Endothelial cell of umbilical vein (primary cell): Measurements from ENCODE around the gene ERLEC1. TPM values are rescaled to one million over a fixed set of nuclear protein-coding genes. Genes with fewer than 3 reads are reported as not detected.

ENCODE experiments used
- BruUV-seq: library from RNA; stranded (reverse); fragments of 400-500 nt; replicated peaks from 2 replicates; lab custom pipeline; 2021; lab: Mats Ljungman, UMichigan
- CTCF ChIA-PET: fragments of 300-600, 350-600 bp; sonication (Branson Sonifier 250); formaldehyde crosslinking; loops from one replicate; lab custom pipeline; 2021; ENCODE audit warnings: antibody characterized with exemption, inconsistent platforms; lab: Charles Lee
- POLR2A ChIA-PET: fragments of 300-600, 350-600 bp; sonication (Branson Sonifier 250); formaldehyde crosslinking; loops from one replicate; lab custom pipeline; 2021; ENCODE audit warnings: antibody characterized with exemption, inconsistent platforms; lab: Charles Lee
- DNase-seq: peaks from one replicate; pipeline ENCODE4 v3.0.0-alpha.2; 2011; ENCODE audit warnings: low read depth, low spot score
- FAIRE-seq: peaks from 2 replicates; lab custom pipeline; 2011; peaks lifted over from hg19 to GRCh38; lab: Jason Lieb, UNC
- H2AFZ ChIP-seq: 2 replicates; pipeline ENCODE4 v1.6.0; 2012; ENCODE audit warnings: low read depth, low read length, control low read depth, inconsistent platforms
- H3K27ac ChIP-seq: 2 replicates; pipeline ENCODE4 v1.5.1; 2011; ENCODE audit warnings: low read depth, mild to moderate bottlenecking, control low read depth, low read length, moderate library complexity; ENCODE audit not compliant: insufficient read depth
- H3K27me3 ChIP-seq, 2 experiments: 2 replicates each; pipeline versions ENCODE4 v1.6.0 to v1.6.1; 2011; ENCODE audit warnings: low read length in 2 of 2, mixed read lengths in 1 of 2; ENCODE audit not compliant: control insufficient read depth in 2 of 2, insufficient read depth in 2 of 2
- H3K36me3 ChIP-seq, 2 experiments: 2 replicates in 1 of 2; 3 replicates in 1 of 2; pipeline ENCODE4 v1.5.1; 2011; ENCODE audit warnings: low read length in 2 of 2, mild to moderate bottlenecking in 1 of 2, moderate library complexity in 1 of 2; ENCODE audit not compliant: control insufficient read depth in 2 of 2, insufficient read depth in 2 of 2; ENCODE audit errors: extremely low read depth in 1 of 2
- H3K4me1 ChIP-seq: 3 replicates; pipeline ENCODE4 v1.5.1; 2011; ENCODE audit warnings: mild to moderate bottlenecking, low read length; ENCODE audit not compliant: control insufficient read depth, insufficient read depth; ENCODE audit errors: extremely low read depth
- H3K4me2 ChIP-seq: 2 replicates; pipeline ENCODE4 v1.6.1; 2011; ENCODE audit warnings: low read length, control low read depth, mixed read lengths; ENCODE audit not compliant: insufficient read depth
- H3K4me3 ChIP-seq, 3 experiments: fragments of 200-600 bp in 1 of 3; sonication (generic), shearing (Covaris generic) in 1 of 3; replicated peaks in 1 of 3; 2 replicates each; pipeline ENCODE4 v1.5.1; 2011 to 2016; ENCODE audit warnings: control low read depth in 3 of 3, low read length in 3 of 3, mild to moderate bottlenecking in 2 of 3, inconsistent platforms in 1 of 3, low read depth in 1 of 3, moderate library complexity in 1 of 3; ENCODE audit not compliant: insufficient read depth in 1 of 3
- H3K79me2 ChIP-seq: 2 replicates; pipeline ENCODE4 v1.6.0; 2012; ENCODE audit warnings: low read length, inconsistent platforms; ENCODE audit not compliant: control insufficient read depth, insufficient read depth
- H3K9ac ChIP-seq: replicated peaks from 2 replicates; pipeline ENCODE3; 2011; ENCODE audit warnings: low read length, control low read depth; ENCODE audit not compliant: insufficient read depth; ENCODE audit errors: extremely low read depth
- H3K9me1 ChIP-seq: replicated peaks from 3 replicates; pipeline ENCODE4 v1.6.0; 2011; ENCODE audit warnings: mild to moderate bottlenecking, low read length; ENCODE audit not compliant: control insufficient read depth, insufficient read depth; ENCODE audit errors: extremely low read depth
- H3K9me3 ChIP-seq: replicated peaks from 2 replicates; pipeline ENCODE4 v1.5.1; 2012; ENCODE audit warnings: low read length, inconsistent platforms; ENCODE audit not compliant: control insufficient read depth, insufficient read depth
- H4K20me1 ChIP-seq: replicated peaks from 2 replicates; pipeline ENCODE3; 2011; ENCODE audit warnings: mild to moderate bottlenecking, low read length; ENCODE audit not compliant: control insufficient read depth, insufficient read depth; ENCODE audit errors: extremely low read depth
- CTCF ChIP-seq, 2 donors: IDR thresholded peaks; 1 replicate in 1 of 2; 2 replicates in 1 of 2; pipeline ENCODE4 v1.5.1; 2011; ENCODE audit warnings: low read length in 2 of 2, mild to moderate bottlenecking in 2 of 2, moderate library complexity in 2 of 2, control low read depth in 1 of 2, inconsistent platforms in 1 of 2, low read depth in 1 of 2; ENCODE audit not compliant: insufficient read depth in 1 of 2; ENCODE audit errors: extremely low read depth in 1 of 2
- GATA2 ChIP-seq: IDR thresholded peaks from 2 replicates; pipeline ENCODE4 v1.7.0; 2011; ENCODE audit warnings: low read depth, mild to moderate bottlenecking, moderate library complexity, mixed read lengths, low read length; ENCODE audit not compliant: insufficient read length, insufficient read depth
- JUN ChIP-seq: IDR thresholded peaks from 2 replicates; pipeline ENCODE4 v1.6.1; 2011; ENCODE audit warnings: borderline replicate concordance, low read depth; ENCODE audit not compliant: insufficient read length, insufficient read depth
- MAX ChIP-seq: IDR thresholded peaks from 2 replicates; pipeline ENCODE4 v1.6.1; 2011; ENCODE audit not compliant: insufficient read depth, insufficient read length
- dilution Hi-C: fragments of 300-500 bp; cut with MboI; formaldehyde crosslinking; loops from one replicate; pipeline ENCODE4 v1.15.0; 2019; ENCODE audit warnings: low sequenced_read_pairs; ENCODE audit not compliant: extremely low pct_ligation_motif_present
- intact Hi-C: fragments of 100-400 bp; cut with micrococcal nuclease; formaldehyde crosslinking; loops from one replicate; pipeline ENCODE4 v1.10.0; 2022
- polyA plus RNA-seq, 4 experiments: library from polyadenylated mRNA; depleted of rRNA in 3 of 4; stranded (reverse) in 3 of 4; unstranded in 1 of 4; fragments of >200 nt; gene quantifications; 2 replicates each; pipeline versions ENCODE4 v1.2.1 to v1.2.3, GENCODE V29; 2011 to 2012; ENCODE audit warnings: missing spikeins in 1 of 4
- total RNA-seq: library from RNA; stranded (reverse); gene quantifications from 2 replicates; pipeline ENCODE4 v1.2.3, GENCODE V29; 2021

Gene ERLEC1
- total and polyA plus RNA-seq, 2 donors (not counting 3 experiments of a cell fraction or from before 2014, with no cell fraction given), result 23.1 to 37.6 TPM

GRCh38 chr2:53793821-53794220 lies 7.0 kb downstream of the ERLEC1 start:
- Histone ChIP-seq H3K36me3 (peaks cover 1 to 2% of the 10 kb centered on the region in 2 experiments), H3K27me3 (no peaks in the 10 kb centered on the region), H3K27ac (no peak overlapping the region), H3K9me3 (no peaks in the 10 kb centered on the region), H3K79me2 (peaks cover 23% of the 10 kb centered on the region), H3K4me2 (no peak overlapping the region), H3K4me1 (no peaks in the 10 kb centered on the region), H3K9me1 (no peaks in the 10 kb centered on the region), H3K4me3 (no peak overlapping the region), H2AFZ (no peak overlapping the region), H4K20me1 (peaks cover 2% of the 10 kb centered on the region), H3K9ac (no peak overlapping the region)
- intact Hi-C loops, result no loop called here
- dilution Hi-C loops, result no loop called here
- BruUV-seq, result no TSS peak
- FAIRE-seq, result no peak
- ChIA-PET CTCF (no interaction called here), POLR2A (no interaction called here)
- DNase-seq, result no peak
- TF ChIP-seq JUN (no peak), CTCF (IDR thresholded peaks at IDR 0.05; ENCODE audit: extremely low read depth in 1 of 2, insufficient read depth in 1 of 2, low read depth in 1 of 2, low read length in 2 of 2) (no peak)

GRCh38 chr2:53801547-53801946 lies 14.7 kb downstream of the ERLEC1 start:
- TF ChIP-seq GATA2 (no peak), MAX (no peak), CTCF (IDR thresholded peaks at IDR 0.05; ENCODE audit: extremely low read depth in 1 of 2, insufficient read depth in 1 of 2, low read depth in 1 of 2, low read length in 2 of 2) (no peak)
- no TSS peak for BruUV-seq
- ChIA-PET POLR2A (no interaction called here), CTCF (interaction anchor here (2.2 kb wide), 1 partner anchor 34 kb away, joined by 7 read pairs; the partner anchor contains the start of gene CHAC2)
- dilution Hi-C loops, result no loop called here
- no peak overlapping the region for H3K9ac ChIP-seq
- no peaks in the 10 kb centered on the region for H3K9me3 ChIP-seq
- H3K4me3 ChIP-seq, result no peak overlapping the region
- intact Hi-C loops, result no loop called here
- H3K79me2 ChIP-seq, result no peaks in the 10 kb centered on the region
- no peak overlapping the region for H3K27ac ChIP-seq
- H3K9me1 ChIP-seq, result no peaks in the 10 kb centered on the region
- peaks cover 2% of the 10 kb centered on the region for H3K4me1 ChIP-seq
- FAIRE-seq (no peak), DNase-seq (no peak)
- H4K20me1 ChIP-seq, result no peaks in the 10 kb centered on the region
- no peak overlapping the region for H3K4me2 ChIP-seq
- no peaks in the 10 kb centered on the region for H3K27me3 ChIP-seq
- H2AFZ ChIP-seq, result no peak overlapping the region
- H3K36me3 ChIP-seq, result peaks cover 4 to 10% of the 10 kb centered on the region in 2 experiments
